ACC112 (cell line): ENCODE results near the gene SPEF1.

Source experiments
- H2AFZ ChIP-seq: fragments of 200-600 bp; sonication (generic); one replicate; pipeline ENCODE4 v1.6.0; 2017; ENCODE audit warnings: antibody characterized with exemption, low read length; ENCODE audit not compliant: unreplicated experiment
- H3K27ac ChIP-seq: fragments of 200-600 bp; sonication (generic); 2 replicates; pipeline ENCODE4 v1.5.1; 2014; ENCODE audit warnings: low read depth, mild to moderate bottlenecking, antibody characterized with exemption, low read length, moderate library complexity
- H3K27me3 ChIP-seq: fragments of 200-600 bp; sonication (generic); 2 replicates; pipeline ENCODE4 v1.6.1; 2014; ENCODE audit warnings: mild to moderate bottlenecking, antibody characterized with exemption, low read length, moderate library complexity, mixed read lengths; ENCODE audit not compliant: insufficient read depth
- H3K36me3 ChIP-seq: fragments of 200-600 bp; sonication (generic); 2 replicates; pipeline ENCODE4 v1.6.1; 2016; ENCODE audit warnings: mild to moderate bottlenecking, antibody characterized with exemption, low read length, moderate library complexity, mixed read lengths; ENCODE audit not compliant: insufficient read depth
- H3K4me1 ChIP-seq: fragments of 200-600 bp; sonication (generic); one replicate; pipeline ENCODE4 v1.6.1; 2016; ENCODE audit warnings: low read length, mixed read lengths; ENCODE audit not compliant: insufficient read depth, unreplicated experiment, control insufficient read depth
- H3K4me3 ChIP-seq: fragments of 200-600 bp; sonication (generic); 2 replicates; pipeline ENCODE4 v1.5.1; 2014; ENCODE audit warnings: mild to moderate bottlenecking, low read depth, low read length
- H3K79me2 ChIP-seq: fragments of 200-600 bp; sonication (generic); one replicate; pipeline ENCODE4 v1.6.0; 2016; ENCODE audit warnings: low read length; ENCODE audit not compliant: control insufficient read depth, unreplicated experiment, insufficient read depth

SPEF1 gene

DNA sequence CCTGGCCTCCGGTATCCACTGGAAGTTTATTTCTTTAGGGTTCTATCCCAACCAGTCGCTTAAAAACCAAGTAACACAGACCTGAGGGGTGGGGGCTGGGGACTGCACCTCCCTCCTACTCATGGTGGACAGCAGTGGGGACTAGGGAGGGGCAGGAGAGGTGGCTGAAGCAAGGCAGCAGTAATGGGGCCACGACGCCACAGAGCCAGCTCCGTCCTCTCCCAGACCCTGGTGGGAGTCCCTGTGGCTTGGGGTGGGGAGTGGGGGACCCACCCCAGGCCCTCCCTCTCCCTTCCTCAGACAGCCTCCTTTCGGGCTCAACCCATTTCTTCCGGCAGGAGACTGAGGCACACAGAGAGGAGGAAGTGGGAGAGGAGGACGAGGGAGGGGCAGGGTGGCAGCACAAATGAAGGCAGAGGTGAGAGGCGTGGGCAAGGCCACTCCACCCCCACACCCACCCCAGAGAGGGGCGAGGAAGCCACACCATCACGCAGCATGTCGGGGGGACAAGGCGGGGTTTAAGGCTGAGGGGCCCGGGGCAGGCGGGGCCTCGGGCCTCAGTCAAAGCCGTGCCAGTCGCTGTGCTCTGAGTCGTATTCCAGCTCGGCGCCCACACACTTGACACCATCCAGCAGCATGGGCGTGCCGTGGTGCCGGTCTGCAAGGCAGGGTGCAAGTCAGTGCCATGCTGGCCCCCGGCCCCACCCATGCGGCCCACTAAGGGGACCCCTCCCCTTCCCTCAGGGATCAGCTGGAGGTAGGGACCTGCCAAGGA, 27.6 kb downstream of the SPEF1 start:
- no peaks in the 10 kb centered on the region for H3K4me1 ChIP-seq
- no peaks in the 10 kb centered on the region for H3K36me3 ChIP-seq
- H3K27me3 ChIP-seq, result no peaks in the 10 kb centered on the region
- no peak overlapping the region for H3K27ac ChIP-seq
- H3K79me2 ChIP-seq, result no peaks in the 10 kb centered on the region
- H2AFZ ChIP-seq, result no peak overlapping the region
- H3K4me3 ChIP-seq, result no peak overlapping the region

DNA sequence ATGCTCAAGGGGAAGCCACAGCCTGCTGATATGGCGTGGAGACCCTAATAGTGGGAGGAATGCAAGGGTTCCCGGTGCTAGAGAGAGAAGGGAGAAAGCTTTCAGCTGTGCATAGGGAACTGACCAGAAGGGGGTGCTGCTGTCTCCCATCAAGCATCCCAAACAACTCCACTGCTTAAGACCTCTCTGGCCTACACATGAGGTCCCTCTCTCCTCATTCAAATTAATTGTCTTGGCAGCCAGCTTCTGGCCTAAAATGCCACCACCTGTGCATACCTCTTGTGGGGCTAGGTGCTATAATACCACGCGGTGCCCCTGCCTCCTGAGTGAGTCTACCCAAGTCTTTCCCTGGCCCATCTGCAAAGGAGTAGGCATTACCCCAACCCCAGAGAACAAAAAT, 28.1 kb downstream of the SPEF1 start:
- no peak overlapping the region for H3K27ac ChIP-seq
- H3K36me3 ChIP-seq, result no peaks in the 10 kb centered on the region

DNA sequence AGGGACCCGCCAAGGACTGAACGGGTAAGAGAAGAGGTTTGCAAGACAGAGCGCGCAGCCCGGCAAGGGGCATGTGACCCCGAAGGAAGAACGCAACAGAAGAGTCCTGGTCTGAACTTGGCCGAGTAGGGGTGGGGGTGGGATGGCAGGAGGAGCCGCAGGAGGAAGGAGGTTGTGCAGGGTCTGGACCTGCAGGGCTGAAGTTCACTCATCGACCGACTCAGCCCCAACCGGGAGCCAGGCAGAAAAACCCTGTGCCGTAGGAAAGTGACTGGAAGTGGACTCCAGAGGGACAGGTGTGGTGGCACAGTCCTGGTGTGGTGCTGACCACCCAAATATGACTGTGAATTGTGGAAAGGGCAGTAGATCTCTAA, 28.9 kb downstream of the SPEF1 start:
- H3K27me3 ChIP-seq, result no peaks in the 10 kb centered on the region
- no peak overlapping the region for H3K4me3 ChIP-seq
- no peaks in the 10 kb centered on the region for H3K4me1 ChIP-seq
- no peak overlapping the region for H3K27ac ChIP-seq
- no peaks in the 10 kb centered on the region for H3K79me2 ChIP-seq
- H3K36me3 ChIP-seq, result no peaks in the 10 kb centered on the region
- H2AFZ ChIP-seq, result no peak overlapping the region

More for the DNA sequence above, 28.1 kb downstream of the SPEF1 start:
- Histone ChIP-seq H3K79me2 (no peaks in the 10 kb centered on the region), H3K27me3 (no peaks in the 10 kb centered on the region), H3K4me1 (no peaks in the 10 kb centered on the region), H3K4me3 (no peak overlapping the region), H2AFZ (no peak overlapping the region)

DNA sequence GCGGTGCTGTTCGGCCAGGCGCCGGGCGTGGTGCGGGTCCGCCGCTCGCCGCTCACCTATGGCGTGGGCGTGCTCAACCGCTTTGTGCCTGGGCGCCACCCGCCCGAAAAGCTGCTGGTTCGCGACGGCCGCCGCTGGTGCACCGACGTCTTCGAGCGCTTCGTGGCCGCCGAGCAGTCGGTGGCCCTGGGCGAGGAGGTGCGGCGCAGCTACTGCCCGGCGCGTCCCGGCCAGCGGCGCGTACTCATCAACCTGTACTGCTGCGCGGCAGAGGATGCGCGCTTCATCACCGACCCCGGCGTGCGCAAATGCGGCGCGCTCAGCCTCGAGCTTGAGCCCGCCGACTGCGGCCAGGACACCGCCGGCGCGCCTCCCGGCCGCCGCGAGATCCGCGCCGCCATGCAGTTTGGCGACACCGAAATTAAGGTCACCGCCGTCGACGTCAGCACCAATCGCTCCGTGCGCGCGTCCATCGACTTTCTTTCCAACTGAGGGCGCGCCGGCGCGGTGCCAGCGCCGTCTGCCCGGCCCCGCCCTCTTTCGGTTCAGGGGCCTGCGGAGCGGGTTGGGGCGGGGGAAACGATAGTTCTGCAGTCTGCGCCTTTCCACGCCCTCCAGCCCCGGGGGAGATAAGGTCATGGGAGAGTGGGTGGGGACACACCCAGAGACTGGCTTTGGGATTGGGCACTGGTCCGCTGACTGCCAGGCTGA, 29.4 kb downstream of the SPEF1 start:
- Histone ChIP-seq H3K36me3 (no peaks in the 10 kb centered on the region), H3K27ac (no peak overlapping the region), H3K4me3 (no peak overlapping the region)

DNA sequence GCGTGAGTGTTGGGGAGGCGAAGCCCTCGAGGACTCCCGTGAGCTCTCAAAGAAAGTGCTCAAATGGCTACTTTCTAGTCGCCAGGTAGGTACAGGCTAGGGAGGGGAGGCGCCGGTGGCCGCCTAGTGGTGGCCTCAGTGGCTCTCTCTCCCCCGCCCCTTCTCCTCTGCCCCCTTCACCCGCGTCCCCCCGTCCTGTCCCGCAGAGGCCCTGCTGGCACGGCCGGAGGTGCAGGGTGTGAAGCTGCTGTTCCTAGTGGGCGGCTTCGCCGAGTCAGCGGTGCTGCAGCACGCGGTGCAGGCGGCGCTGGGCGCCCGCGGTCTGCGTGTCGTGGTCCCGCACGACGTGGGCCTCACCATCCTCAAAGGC, 30.0 kb downstream of the SPEF1 start:
- H3K4me3 ChIP-seq, result no peak overlapping the region
- no peaks in the 10 kb centered on the region for H3K27me3 ChIP-seq
- no peaks in the 10 kb centered on the region for H3K4me1 ChIP-seq
- no peaks in the 10 kb centered on the region for H3K36me3 ChIP-seq
- no peak overlapping the region for H3K27ac ChIP-seq
- no peaks in the 10 kb centered on the region for H3K79me2 ChIP-seq
- no peak overlapping the region for H2AFZ ChIP-seq

More for the DNA sequence above, 29.4 kb downstream of the SPEF1 start:
- Histone ChIP-seq H3K79me2 (no peaks in the 10 kb centered on the region), H3K4me1 (no peaks in the 10 kb centered on the region), H3K27me3 (no peaks in the 10 kb centered on the region), H2AFZ (no peak overlapping the region)

DNA sequence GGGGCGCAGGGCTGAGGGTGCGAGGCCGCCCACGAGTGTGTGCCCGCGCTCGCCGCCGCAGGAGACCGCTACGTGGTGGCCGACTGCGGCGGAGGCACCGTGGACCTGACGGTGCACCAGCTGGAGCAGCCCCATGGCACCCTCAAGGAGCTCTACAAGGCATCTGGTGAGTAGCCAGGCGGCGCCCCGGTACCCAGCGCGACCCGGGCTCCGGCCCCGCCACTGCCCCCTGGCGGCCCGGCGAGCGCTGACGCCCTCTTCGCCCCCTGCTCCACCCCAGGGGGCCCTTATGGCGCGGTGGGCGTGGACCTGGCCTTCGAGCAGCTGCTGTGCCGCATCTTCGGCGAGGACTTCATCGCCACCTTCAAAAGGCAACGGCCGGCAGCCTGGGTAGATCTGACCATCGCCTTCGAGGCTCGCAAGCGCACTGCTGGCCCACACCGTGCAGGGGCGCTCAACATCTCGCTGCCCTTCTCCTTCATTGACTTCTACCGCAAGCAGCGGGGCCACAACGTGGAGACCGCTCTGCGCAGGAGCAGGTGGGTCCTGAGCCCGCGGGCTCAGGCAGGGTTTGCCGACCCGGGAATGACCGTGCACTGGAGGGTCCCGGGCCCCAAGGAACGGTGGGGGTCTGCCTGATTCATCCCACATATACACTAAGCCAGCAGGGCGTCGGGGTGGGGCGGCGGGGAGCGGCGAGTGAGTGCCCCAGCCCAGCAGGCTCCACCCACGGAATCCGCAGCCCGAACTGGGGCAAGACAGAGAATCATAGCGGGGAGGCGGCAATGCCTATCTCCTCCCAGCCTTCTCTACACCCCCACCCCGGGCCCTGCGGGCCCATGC, 31.3 kb downstream of the SPEF1 start:
- no peaks in the 10 kb centered on the region for H3K79me2 ChIP-seq
- H2AFZ ChIP-seq, result no peak overlapping the region
- H3K4me1 ChIP-seq, result no peaks in the 10 kb centered on the region
- no peak overlapping the region for H3K4me3 ChIP-seq
- no peaks in the 10 kb centered on the region for H3K27me3 ChIP-seq
- H3K36me3 ChIP-seq, result no peaks in the 10 kb centered on the region
- no peak overlapping the region for H3K27ac ChIP-seq

DNA sequence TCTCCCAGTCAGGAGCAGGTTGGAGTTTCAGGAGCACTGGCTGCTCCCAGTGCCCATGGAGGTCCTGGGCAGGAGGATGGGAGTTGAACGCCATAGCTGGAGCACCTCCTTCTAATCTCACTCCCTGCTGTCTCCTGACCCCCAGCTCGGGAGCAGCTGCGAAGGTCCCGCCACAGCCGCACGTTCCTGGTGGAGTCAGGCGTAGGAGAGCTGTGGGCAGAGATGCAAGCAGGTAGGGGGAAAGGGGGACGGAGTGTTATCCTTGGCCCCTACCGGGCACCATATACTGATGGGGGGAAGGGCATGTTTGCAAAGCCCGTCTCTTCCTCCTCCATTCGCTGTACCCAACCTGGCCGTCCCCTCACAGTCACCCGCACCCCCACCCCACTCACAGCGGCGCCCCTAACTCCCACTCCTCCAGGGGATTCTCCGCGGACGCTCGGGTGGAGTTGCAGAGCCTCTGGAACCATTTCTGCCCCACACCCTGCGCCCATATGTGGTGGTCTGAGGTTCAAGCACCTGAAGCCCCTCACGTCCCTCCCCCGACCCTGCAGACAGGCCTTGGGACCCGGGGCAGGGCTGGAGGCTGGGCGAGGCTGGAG, 32.1 kb downstream of the SPEF1 start:
- H3K4me3 ChIP-seq, result no peak overlapping the region
- H2AFZ ChIP-seq, result no peak overlapping the region
- H3K4me1 ChIP-seq, result no peaks in the 10 kb centered on the region
- H3K36me3 ChIP-seq, result no peaks in the 10 kb centered on the region
- no peak overlapping the region for H3K27ac ChIP-seq
- no peaks in the 10 kb centered on the region for H3K79me2 ChIP-seq
- no peaks in the 10 kb centered on the region for H3K27me3 ChIP-seq

DNA sequence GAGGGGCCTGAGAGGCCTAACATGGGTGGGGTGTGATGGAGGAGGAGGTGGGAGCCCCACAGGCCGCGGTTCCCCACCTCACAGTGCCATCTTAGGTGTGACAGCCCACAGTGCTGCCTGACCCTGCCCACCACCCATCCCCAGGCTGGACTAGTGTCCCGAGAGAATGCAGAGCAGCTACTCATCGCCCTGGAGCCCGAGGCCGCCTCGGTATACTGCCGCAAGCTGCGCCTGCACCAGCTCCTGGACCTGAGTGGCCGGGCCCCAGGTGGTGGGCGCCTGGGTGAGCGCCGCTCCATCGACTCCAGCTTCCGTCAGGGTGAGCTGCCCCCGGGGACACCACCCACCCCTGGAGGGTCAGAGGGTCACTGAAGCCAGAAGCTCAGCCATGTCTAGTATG, 33.2 kb downstream of the SPEF1 start:
- H3K36me3 ChIP-seq, result no peaks in the 10 kb centered on the region
- H3K27ac ChIP-seq, result no peak overlapping the region
- H3K4me3 ChIP-seq, result no peak overlapping the region
- H2AFZ ChIP-seq, result no peak overlapping the region
- H3K4me1 ChIP-seq, result no peaks in the 10 kb centered on the region
- no peaks in the 10 kb centered on the region for H3K79me2 ChIP-seq
- no peaks in the 10 kb centered on the region for H3K27me3 ChIP-seq

DNA sequence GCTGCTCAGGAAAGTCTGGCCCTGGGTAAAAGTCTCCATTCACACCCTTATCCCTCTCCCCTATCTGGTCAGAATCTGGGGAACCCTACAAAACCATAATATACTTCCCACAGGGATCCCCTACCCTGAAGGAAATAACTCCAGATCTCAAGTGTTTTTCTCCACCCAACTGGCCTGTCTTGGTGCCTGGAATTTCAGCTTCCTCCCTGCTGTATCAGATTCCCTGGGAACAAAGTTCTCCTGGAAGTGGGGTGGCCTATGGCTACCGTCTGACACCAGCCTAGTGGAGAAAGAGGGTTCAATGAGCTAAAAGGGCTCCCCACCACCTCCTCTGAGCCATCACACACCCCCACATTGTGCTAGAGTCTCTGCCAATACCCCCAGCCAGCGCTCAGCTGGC, 33.8 kb downstream of the SPEF1 start:
- no peaks in the 10 kb centered on the region for H3K27me3 ChIP-seq

DNA sequence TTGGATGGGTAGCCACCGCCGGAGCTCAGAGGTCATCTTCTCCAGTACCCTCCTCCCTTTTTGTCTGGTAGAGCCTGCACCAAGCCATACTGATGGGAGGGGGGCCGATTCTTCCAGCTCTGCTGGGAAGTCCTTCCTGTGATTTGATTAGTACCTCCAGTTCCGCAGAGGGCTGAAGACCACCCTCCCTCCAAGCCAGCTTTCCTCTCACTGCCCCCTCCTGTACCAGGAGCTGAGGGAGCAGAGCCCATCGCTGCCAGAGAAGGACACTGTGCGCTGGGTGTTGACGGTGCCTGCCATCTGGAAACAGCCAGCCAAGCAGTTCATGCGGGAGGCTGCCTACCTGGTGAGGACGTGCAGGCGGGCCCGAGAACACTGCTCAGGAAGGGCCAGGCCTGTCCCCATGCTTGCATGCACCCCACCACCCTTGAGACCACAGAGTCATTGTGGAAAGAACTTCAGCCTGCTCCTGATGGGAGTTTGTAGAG, 35.5 kb downstream of the SPEF1 start:
- H3K79me2 ChIP-seq, result no peaks in the 10 kb centered on the region
- H3K27me3 ChIP-seq, result no peaks in the 10 kb centered on the region
- H3K27ac ChIP-seq, result no peak overlapping the region
- no peak overlapping the region for H2AFZ ChIP-seq
- H3K4me3 ChIP-seq, result no peak overlapping the region
- H3K4me1 ChIP-seq, result no peaks in the 10 kb centered on the region
- H3K36me3 ChIP-seq, result no peaks in the 10 kb centered on the region

More for the DNA sequence above, 33.8 kb downstream of the SPEF1 start:
- H2AFZ ChIP-seq, result no peak overlapping the region
- H3K36me3 ChIP-seq, result no peaks in the 10 kb centered on the region
- no peak overlapping the region for H3K27ac ChIP-seq
- no peaks in the 10 kb centered on the region for H3K4me1 ChIP-seq
- H3K79me2 ChIP-seq, result no peaks in the 10 kb centered on the region
- no peak overlapping the region for H3K4me3 ChIP-seq
